ENCODE measurements around the gene TAOK3. TPM values are rescaled to one million over a fixed set of nuclear protein-coding genes. Genes with fewer than 3 reads are reported as not detected.

TAOK3 gene
- total RNA-seq, 2 experiments from 2014 or later, result 60.2 to 63.4 TPM

GRCh38 chr12:118109088-118109487 is 263.6 kb downstream of the TAOK3 start:
- no peak for DNase-seq
- POLR2A ChIA-PET, result no interaction called here
- H3K36me3 Mint-ChIP-seq, result no peaks in the 10 kb centered on the region
- H3K4me3 Mint-ChIP-seq, result no peak overlapping the region
- ATAC-seq (ENCODE audit: low read depth), result no peak
- H3K27ac Mint-ChIP-seq, result no peak overlapping the region
- no peaks in the 10 kb centered on the region for H3K9me3 Mint-ChIP-seq
- H3K27me3 Mint-ChIP-seq, result peaks cover 6% of the 10 kb centered on the region
- H3K4me1 Mint-ChIP-seq, result peaks cover 6% of the 10 kb centered on the region

DNA sequence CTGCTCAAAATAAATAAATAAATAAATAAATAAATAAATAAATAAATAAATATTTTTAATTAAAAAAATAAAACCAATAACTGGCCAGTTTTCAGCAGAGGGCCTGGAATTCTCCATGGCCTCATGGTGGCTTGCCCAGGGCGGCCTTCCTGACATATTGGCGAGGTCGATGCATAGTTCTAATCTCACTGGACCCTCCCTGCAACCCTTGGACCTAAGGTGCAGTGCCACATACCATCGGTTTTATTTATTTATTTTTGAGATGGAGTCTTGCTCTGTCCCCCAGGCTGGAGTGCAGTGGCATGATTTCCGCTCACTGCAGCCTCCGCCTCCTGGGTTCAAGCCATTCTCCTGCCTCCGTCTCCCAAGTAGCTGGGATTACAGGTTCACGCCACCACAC is 265.0 kb downstream of the TAOK3 start:
- ATAC-seq (ENCODE audit: low read depth) (no peak), DNase-seq (no peak)
- POLR2A ChIA-PET, result no interaction called here
- Mint-ChIP-seq H3K4me3 (no peak overlapping the region), H3K4me1 (peaks cover 9% of the 10 kb centered on the region), H3K27me3 (peaks cover 9% of the 10 kb centered on the region), H3K9me3 (no peaks in the 10 kb centered on the region), H3K36me3 (no peaks in the 10 kb centered on the region), H3K27ac (no peak overlapping the region)

DNA sequence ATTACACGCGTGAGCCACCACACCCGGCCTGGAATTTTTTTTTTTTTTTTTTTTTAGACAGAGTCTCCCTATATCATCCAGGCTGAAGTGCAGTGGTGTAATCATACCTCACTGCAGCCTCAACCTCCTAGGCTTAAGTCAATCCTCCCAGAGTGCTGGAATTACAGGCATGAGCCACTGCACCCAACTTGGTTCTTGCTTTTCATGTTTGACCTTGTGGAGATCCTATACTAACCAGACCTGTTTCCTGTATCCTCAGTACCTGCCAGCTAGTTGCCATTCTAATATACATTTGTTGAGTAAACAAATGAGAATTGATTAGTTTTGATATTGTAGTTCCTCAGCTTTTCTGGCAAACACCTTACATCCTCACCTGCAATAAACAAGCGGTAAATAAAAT is 265.7 kb downstream of the TAOK3 start:
- no peak for DNase-seq
- Mint-ChIP-seq H3K4me1 (peaks cover 9% of the 10 kb centered on the region), H3K27me3 (peaks cover 16% of the 10 kb centered on the region), H3K36me3 (no peaks in the 10 kb centered on the region), H3K4me3 (no peak overlapping the region), H3K9me3 (no peaks in the 10 kb centered on the region), H3K27ac (no peak overlapping the region)
- no peak for ATAC-seq (ENCODE audit: low read depth)
- POLR2A ChIA-PET, result no interaction called here

DNA sequence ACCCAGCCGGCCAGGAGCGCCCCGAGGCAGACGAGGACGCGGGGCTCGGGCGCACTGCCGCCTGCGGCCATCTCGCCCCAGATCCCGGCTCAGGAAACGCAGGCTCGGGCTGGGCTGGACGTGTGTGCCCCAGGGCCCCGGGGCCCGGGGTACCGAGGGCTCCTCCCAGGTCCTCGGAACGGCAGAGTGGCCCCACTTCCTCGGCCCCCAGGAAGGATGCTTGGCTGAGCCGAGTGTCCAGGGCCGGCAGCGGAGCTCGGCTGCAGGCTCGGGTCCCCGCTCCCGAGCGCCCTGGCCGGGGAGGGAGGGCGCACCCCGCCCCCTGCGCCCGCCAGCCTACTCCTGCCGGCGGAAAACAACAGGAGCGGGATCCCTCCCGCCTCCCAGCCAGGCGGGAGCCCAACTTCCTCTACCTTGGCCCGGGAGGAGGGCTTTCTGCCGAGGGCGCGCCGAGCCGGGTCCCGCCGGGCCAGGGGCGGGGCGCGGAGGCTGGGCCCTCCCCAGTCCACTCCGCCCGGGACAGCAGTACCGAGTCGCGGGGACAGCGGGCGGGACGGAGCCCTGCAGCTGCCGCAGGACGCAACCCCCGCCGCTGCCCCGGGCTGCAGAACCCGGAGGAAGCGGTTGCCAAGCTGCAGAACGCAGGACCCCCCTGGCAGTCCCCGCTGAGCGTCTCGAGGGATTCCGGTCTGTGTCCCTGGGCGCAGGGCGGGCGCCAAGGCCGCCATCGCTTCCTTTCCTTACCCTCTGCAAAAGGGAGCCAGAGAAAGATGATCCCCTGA is 268.9 kb downstream of the TAOK3 start, which contains the start of gene VSIG10:
VSIG10 (minus strand) TSS at position 411 of the 782 bp plus-strand sequence; CDS start at position 71, 340 bp downstream.
- peak; percentile 75 for ATAC-seq (ENCODE audit: low read depth)
- Mint-ChIP-seq H3K4me1 (peaks cover 9% of the 10 kb centered on the region), H3K36me3 (no peaks in the 10 kb centered on the region), H3K27ac (no peak within 1 kb of the TSS), H3K9me3 (no peaks in the 10 kb centered on the region), H3K4me3 (peak within 1 kb of the TSS; percentile 86), H3K27me3 (peaks cover 25% of the 10 kb centered on the region)
- POLR2A ChIA-PET, result interaction anchor here (0.6 kb wide), 1 partner anchor 38 kb away, joined by 3 read pairs; no protein-coding TSS in a partner anchor
- peak; percentile 58 for DNase-seq

- DNase-seq (no peak), ATAC-seq (ENCODE audit: low read depth) (peak; percentile 10)
- H3K4me3 Mint-ChIP-seq, result peak overlapping the region; percentile 86
- H3K27me3 Mint-ChIP-seq, result peaks cover 25% of the 10 kb centered on the region
- H3K27ac Mint-ChIP-seq, result no peak overlapping the region
- peaks cover 9% of the 10 kb centered on the region for H3K4me1 Mint-ChIP-seq
- H3K9me3 Mint-ChIP-seq, result no peaks in the 10 kb centered on the region
- POLR2A ChIA-PET, result no interaction called here
- H3K36me3 Mint-ChIP-seq, result no peaks in the 10 kb centered on the region
These were observed 269.5 kb downstream of the TAOK3 start for GRCh38 chr12:118103201-118103600.

GRCh38 chr12:118102609-118103008 is 270.1 kb downstream of the TAOK3 start:
- H3K27ac Mint-ChIP-seq, result no peak overlapping the region
- H3K36me3 Mint-ChIP-seq, result no peaks in the 10 kb centered on the region
- peaks cover 25% of the 10 kb centered on the region for H3K27me3 Mint-ChIP-seq
- ATAC-seq (ENCODE audit: low read depth) (no peak), DNase-seq (no peak)
- H3K9me3 Mint-ChIP-seq, result no peaks in the 10 kb centered on the region
- peaks cover 9% of the 10 kb centered on the region for H3K4me1 Mint-ChIP-seq
- POLR2A ChIA-PET, result interaction anchor here (0.6 kb wide), 2 partner anchors 8 to 38 kb away, joined by 5 to 7 read pairs; no protein-coding TSS in a partner anchor
- H3K4me3 Mint-ChIP-seq, result peak overlapping the region; percentile 86

DNA sequence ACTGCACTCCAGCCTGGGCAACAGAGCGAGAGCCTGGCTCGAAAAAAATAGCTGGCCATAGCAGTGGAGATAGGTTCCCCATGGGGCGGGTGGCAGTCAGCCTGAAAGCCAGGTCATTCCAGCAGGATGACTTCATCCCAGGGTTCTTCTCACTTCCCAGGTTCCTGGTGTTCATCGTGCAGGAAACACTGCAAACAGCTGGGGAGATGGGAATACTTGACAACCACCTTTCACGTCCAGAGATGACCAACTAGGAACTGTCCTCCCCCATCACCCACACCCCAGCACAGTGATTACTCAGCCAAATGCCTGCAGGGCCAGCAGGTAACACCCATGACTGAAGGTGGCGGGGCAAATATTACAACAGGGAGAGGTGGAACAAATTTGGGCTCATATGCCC is 270.6 kb downstream of the TAOK3 start:
- Mint-ChIP-seq H3K36me3 (no peaks in the 10 kb centered on the region), H3K4me1 (peaks cover 9% of the 10 kb centered on the region), H3K4me3 (no peak overlapping the region), H3K27ac (no peak overlapping the region), H3K27me3 (peaks cover 25% of the 10 kb centered on the region), H3K9me3 (no peaks in the 10 kb centered on the region)
- POLR2A ChIA-PET, result interaction anchor here (0.6 to 0.9 kb wide), 2 partner anchors 38 to 39 kb away, joined by 3 to 7 read pairs; no protein-coding TSS in a partner anchor
- DNase-seq (no peak), ATAC-seq (ENCODE audit: low read depth) (no peak)

DNA sequence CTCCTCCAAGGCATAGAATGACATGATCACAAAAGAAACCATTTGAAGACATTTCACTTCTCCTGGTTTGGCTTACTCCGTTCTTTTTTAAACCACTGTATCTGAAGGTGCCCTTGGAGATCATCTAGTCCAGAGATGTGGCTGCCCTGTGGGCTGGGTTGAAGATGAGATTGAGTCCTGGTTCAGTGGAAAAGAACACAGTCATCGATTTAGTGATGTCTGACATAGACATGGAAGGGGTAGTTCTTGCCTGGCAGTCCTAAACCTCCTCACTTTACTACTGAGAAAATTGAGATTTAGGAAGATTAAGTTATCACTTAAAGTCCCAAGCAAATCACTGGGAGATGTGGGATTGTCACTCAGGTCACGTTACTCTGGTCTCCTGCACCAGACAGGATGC is 271.7 kb downstream of the TAOK3 start:
- H3K9me3 Mint-ChIP-seq, result no peaks in the 10 kb centered on the region
- ATAC-seq (ENCODE audit: low read depth) (no peak), DNase-seq (no peak)
- no peaks in the 10 kb centered on the region for H3K36me3 Mint-ChIP-seq
- no peak overlapping the region for H3K4me3 Mint-ChIP-seq
- H3K27ac Mint-ChIP-seq, result no peak overlapping the region
- peaks cover 21% of the 10 kb centered on the region for H3K27me3 Mint-ChIP-seq
- peaks cover 7% of the 10 kb centered on the region for H3K4me1 Mint-ChIP-seq
- POLR2A ChIA-PET, result no interaction called here

Other genes with a start within 250 kb of the TAOK3 start
- gene PEBP1, start 236.8 kb downstream of the TAOK3 start, total RNA-seq, result 10 to 100 TPM; 95.4 to 95.8 TPM
- 10 to 100 TPM; 27.3 to 30.0 TPM for gene SUDS3, start 3.6 kb upstream of the TAOK3 start, total RNA-seq